NCI-H446 (cell line): ENCODE data around the gene RCAN1.

Source experiments
- DNase-seq, 2 experiments: peaks; one replicate each; lab custom pipeline; 2025; lab: John Stamatoyannopoulos, UW

Gene RCAN1

GRCh38 chr21:34537838-34538237, 77.1 kb downstream of the RCAN1 start:
- no peak for DNase-seq

- DNase-seq, result no peak
Observed at GRCh38 chr21:34536820-34537219, 78.1 kb downstream of the RCAN1 start.

- DNase-seq, result no peak
Observed at GRCh38 chr21:34536311-34536710, 78.6 kb downstream of the RCAN1 start.

- DNase-seq, result no peak
Observed at GRCh38 chr21:34535886-34536285, 79.0 kb downstream of the RCAN1 start.

GRCh38 chr21:34534522-34534921, 80.4 kb downstream of the RCAN1 start:
- no peak for DNase-seq

GRCh38 chr21:34533938-34534337, 81.0 kb downstream of the RCAN1 start:
- no peak for DNase-seq

- DNase-seq, result no peak
Observed at GRCh38 chr21:34531399-34531798, 83.5 kb downstream of the RCAN1 start.

- no peak for DNase-seq
Observed at GRCh38 chr21:34530261-34530660, 84.7 kb downstream of the RCAN1 start.

- DNase-seq, result no peak
Observed at GRCh38 chr21:34528131-34528561, 86.8 kb downstream of the RCAN1 start.

GRCh38 chr21:34526618-34527290, 88.2 kb downstream of the RCAN1 start:
- DNase-seq, result no peak

- no peak for DNase-seq
Observed at GRCh38 chr21:34526241-34526617, 88.7 kb downstream of the RCAN1 start.

- no peak for DNase-seq
Observed at GRCh38 chr21:34524646-34525601, 90.0 kb downstream of the RCAN1 start.

- no peak for DNase-seq
Observed at GRCh38 chr21:34523019-34523555, 91.8 kb downstream of the RCAN1 start.

GRCh38 chr21:34522284-34522683, 92.6 kb downstream of the RCAN1 start:
- DNase-seq, result no peak

GRCh38 chr21:34521561-34521960, 93.4 kb downstream of the RCAN1 start:
- DNase-seq, result no peak

GRCh38 chr21:34520764-34521508, 94.0 kb downstream of the RCAN1 start:
- no peak for DNase-seq

GRCh38 chr21:34520281-34520680, 94.6 kb downstream of the RCAN1 start:
- no peak for DNase-seq

- no peak for DNase-seq
Observed at GRCh38 chr21:34519694-34520093, 95.2 kb downstream of the RCAN1 start.

GRCh38 chr21:34519016-34519415, 95.9 kb downstream of the RCAN1 start:
- DNase-seq, result no peak

- DNase-seq, result no peak
Observed at GRCh38 chr21:34518301-34518700, 96.6 kb downstream of the RCAN1 start.

- DNase-seq, result no peak
Observed at GRCh38 chr21:34517491-34518245, 97.2 kb downstream of the RCAN1 start.
